Frontal cortex (tissue), 4 donors: ENCODE results near the gene WFDC10B. TPM values are rescaled to one million over a fixed set of nuclear protein-coding genes. Genes with fewer than 3 reads are reported as not detected.
"Not testable (repeated sequence)": the region's sequence is repeated elsewhere in the genome, so short reads cannot be mapped to it uniquely, and the experiment has no call there.

ENCODE experiments used
- DNase-seq, 2 donors: peaks; one replicate each; pipeline ENCODE4 v3.0.0; 2012; ENCODE audit warnings: low spot score in 2 of 2
- FAIRE-seq: peaks from 2 replicates; lab custom pipeline; 2012; peaks lifted over from hg19 to GRCh38; lab: Jason Lieb, UNC
- total RNA-seq: library from RNA; depleted of rRNA; stranded (reverse); fragments of >200 nt; gene quantifications from one replicate; pipeline ENCODE4 v1.2.3, GENCODE V29; 2014
- donor health status: control.
- donor health status: control.
- donor health status: control.

The WFDC10B gene
- not detected for total RNA-seq

GRCh38 chr20:45704969-45705637 is at the start of gene WFDC10B:
Gene WFDC10B (minus strand): TSS chr20:45705019. CDS start chr20:45685992, 19,027 bp downstream.
- FAIRE-seq (no peak), DNase-seq (no peak)

DNA sequence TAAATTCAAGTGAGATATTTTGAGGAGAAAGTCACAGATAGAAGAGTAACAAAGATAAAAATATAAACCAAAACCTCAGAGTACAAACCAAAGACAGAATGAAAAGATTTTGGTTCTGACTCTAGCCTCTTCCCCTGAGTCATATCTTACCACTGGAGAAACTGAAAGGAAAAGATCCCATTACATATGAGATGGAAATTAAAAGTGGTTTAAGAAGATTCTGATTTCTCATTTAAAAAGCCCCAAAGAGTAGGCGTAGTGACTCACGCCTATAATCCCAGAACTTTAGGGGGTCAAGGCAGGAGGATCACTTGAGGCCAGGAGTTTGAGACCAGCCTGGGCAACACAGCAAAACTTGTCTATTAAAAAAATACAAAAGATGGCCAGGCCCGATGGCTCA is 47.9 kb upstream of the WFDC10B start:
- FAIRE-seq = no peak
- DNase-seq = no peak

GRCh38 chr20:45751721-45752120 is 46.9 kb upstream of the WFDC10B start:
- DNase-seq = no peak
- FAIRE-seq = no peak

GRCh38 chr20:45745015-45745414 is 40.2 kb upstream of the WFDC10B start:
- FAIRE-seq (no peak), DNase-seq (no peak)

DNA sequence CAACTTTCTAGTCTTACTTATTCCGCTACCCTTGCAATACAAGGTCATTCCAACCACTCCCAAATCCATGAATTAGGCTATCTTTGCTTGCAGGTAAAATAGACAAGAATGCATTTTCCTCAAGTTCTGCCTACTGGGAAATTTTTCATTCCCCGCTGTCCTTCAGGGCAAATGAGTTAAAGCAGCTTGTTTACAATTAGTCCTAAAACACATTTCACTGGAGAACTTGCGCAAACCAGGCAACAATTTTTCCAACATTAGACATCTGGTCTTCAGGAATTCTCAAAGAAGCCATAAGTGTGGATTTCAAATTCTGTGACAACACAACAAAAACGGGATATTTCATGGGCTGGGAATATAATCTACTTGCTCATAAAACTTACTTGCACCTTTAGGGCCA is 37.8 kb upstream of the WFDC10B start:
- DNase-seq (no peak), FAIRE-seq (no peak)

- DNase-seq (no peak), FAIRE-seq (no peak)
Measured at GRCh38 chr20:45735988-45736387, 31.2 kb upstream of the WFDC10B start.

DNA sequence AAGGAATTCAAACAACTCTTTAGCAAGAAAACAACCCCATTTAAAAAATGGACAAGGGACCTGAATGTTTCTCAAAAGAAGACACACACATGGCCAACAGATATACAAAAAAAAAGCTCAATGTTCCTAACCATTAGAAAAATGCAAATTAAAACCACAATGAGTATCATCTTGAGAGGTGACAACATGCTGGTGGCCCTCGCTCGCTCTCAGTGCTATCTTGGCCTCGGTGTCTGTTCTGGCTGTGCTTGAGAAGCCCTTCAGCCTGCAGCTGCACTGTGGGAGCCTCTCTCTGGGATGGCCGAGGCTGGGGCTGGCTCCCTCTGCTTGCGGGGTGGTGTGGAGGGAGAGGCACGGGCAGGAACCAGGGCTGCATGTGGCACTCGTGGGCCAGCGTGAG is 30.7 kb upstream of the WFDC10B start:
- DNase-seq (no peak), FAIRE-seq (no peak)

DNA sequence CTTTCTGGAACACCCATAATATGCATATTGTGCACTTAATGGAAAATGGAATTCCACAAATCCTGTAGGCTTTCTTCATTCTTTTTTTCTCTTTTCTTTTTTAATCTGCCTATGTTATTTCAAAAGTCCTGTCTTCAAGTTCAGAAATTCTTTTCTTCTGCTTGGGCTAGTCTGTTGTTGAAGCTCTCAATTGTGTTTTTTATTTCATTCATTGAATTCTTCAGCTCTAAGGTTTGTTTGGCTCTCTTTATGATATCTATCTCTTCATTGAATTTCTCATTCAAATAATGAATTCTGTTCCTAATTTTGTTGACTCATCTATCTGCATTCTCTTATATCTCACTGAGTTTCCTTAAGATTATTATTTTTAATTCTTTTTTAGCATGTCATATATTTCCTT is 27.4 kb upstream of the WFDC10B start:
- FAIRE-seq (no peak), DNase-seq (no peak)

DNA sequence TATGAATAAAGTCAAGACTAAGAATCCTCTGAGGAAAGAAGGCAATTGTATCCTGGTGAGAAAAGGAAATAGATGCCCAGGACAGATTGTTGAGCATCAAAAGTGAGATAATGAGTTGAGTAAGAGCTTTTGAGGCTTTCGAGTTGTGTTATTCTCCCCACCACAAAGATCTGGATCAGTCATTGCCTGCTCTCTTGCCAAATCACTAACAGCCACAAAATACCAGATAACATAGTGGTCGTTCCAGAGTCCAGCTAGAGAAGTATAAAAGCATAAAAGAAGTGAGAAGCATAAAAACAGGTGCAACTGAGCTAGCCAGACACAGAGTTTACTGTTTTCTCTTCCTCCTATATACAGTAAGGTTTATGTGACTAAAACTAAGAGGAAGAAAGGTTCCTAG is 22.2 kb upstream of the WFDC10B start:
- FAIRE-seq = no peak
- DNase-seq = no peak

DNA sequence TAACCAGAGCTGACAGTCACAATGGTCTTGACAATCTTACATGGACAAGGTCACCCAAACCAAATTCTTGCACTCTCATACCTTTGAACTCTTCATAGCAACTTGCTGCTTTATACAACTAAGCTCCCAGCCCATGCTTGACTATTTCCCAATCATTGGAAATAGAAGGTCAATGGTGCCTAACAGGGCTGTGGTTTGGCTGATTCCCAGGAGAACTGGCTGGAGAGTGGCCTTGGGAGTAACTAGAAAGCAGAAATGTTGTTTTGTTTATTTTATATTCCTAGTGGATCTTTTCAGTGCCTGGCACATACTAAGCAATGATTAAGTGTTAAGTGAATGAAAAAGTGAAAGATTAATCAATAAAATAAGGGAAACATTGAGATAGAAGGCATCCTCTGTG is 20.3 kb upstream of the WFDC10B start:
- no peak for FAIRE-seq
- DNase-seq = no peak

- FAIRE-seq (no peak), DNase-seq (no peak)
Measured at GRCh38 chr20:45722047-45722446, 17.2 kb upstream of the WFDC10B start, which contains the start of gene SPINT4. Gene SPINT4 (plus strand): TSS chr20:45722347. CDS start chr20:45722368, 21 bp downstream.

GRCh38 chr20:45716141-45716688 is 11.4 kb upstream of the WFDC10B start:
- not testable (repeated sequence) for FAIRE-seq

GRCh38 chr20:45701873-45702272 is 2.9 kb downstream of the WFDC10B start, which contains the start of gene WFDC13:
Gene WFDC13 (plus strand): TSS chr20:45702038. CDS start chr20:45702124, 86 bp downstream.
- no peak for FAIRE-seq
- no peak for DNase-seq

More at GRCh38 chr20:45716141-45716688, 11.4 kb upstream of the WFDC10B start:
- not testable (repeated sequence) for DNase-seq

DNA sequence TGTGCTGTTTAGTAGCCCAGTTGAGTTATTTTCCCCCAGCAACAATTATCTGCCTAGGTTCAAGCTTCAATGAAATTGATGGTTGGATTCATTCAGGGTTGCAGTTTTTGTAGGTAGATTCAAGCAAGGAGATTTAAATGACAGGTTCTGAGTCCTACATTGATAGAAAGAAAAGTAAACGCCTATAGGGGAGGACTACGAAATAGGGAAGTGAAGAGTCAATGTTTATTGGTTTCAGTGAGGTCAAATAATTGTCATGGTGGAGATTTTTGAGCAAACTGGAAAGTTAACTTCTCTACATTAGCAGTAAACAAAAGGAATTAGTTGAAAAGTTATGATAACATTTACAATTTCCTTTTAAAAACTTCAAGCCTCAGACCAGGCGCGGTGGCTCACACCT is 3.7 kb downstream of the WFDC10B start:
- FAIRE-seq (no peak), DNase-seq (no peak)

DNA sequence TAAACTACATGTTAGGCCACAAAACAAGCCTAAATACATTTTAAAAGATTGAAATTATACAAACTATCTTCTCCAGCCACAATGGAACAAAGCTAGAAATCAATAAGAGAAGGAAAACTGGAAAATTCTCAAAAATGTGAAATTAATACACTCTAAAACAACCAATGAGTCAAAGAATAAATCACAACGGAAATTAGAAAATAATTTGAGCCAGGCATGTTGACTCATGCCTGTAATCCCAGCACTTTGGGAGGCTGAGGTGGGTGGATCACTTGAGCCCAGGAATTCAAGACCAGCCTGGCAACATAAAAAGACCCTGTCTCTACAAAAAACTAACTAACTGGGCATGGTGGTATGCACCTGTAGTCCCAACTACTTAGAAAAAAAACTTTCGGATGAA is 9.3 kb downstream of the WFDC10B start:
- DNase-seq (no peak), FAIRE-seq (no peak)

DNA sequence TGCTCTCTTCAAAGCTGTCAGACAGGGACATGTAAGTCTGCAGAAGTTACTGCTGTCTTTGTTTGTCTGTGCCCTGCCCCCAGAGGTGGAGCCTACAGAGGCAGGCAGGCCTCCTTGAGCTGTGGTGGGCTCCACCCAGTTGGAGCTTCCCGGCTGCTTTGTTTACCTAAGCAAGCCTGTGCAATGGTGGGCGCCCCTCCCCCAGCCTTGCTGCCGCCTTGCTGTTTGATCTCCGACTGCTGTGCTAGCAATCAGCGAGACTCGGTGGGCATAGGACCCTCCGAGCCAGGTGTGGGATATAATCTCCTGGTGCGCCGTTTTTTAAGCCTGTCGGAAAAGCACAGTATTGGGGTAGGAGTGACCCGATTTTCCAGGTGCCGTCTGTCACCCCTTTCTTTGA is 11.5 kb downstream of the WFDC10B start:
- FAIRE-seq, DNase-seq: not testable (repeated sequence)

- FAIRE-seq (no peak), DNase-seq (no peak)
Measured at GRCh38 chr20:45685896-45686295, 18.9 kb downstream of the WFDC10B start.

- no peak for FAIRE-seq
- no peak for DNase-seq
Measured at GRCh38 chr20:45679650-45680049, 25.2 kb downstream of the WFDC10B start.

- DNase-seq = no peak
- no peak for FAIRE-seq
Measured at GRCh38 chr20:45672765-45673164, 32.1 kb downstream of the WFDC10B start.

DNA sequence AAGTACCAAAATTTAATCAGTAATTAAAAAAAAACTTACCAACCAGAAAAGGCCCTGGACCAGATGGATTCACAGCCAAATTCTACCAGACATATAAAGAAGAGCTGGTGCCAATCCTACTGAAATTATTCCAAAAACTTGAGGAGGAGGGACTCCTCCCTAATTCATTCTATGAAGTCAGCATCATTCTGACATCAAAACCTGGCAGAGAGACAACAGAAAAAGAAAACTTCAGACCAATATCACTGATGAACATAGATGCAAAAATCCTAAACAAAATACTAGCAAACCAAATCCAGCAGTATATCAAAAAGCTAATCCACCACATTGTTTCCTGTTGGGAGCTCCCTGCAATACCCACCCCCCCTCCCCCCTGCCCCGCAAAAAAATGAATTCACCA is 34.7 kb downstream of the WFDC10B start, which contains the start of gene WFDC11:
TSS of gene WFDC11 (minus strand) at position 101 of the 400 bp plus-strand sequence. CDS start 19,639 bp downstream, outside the sequence.
- FAIRE-seq (no peak), DNase-seq (no peak)

- DNase-seq, FAIRE-seq: not testable (repeated sequence)
Measured at GRCh38 chr20:45657038-45657437, 47.8 kb downstream of the WFDC10B start.
